H9 (cell line): Measurements from ENCODE around the gene CCDC92B. TPM values are rescaled to one million over a fixed set of nuclear protein-coding genes. Genes with fewer than 3 reads are reported as not detected.

Experiments
- DNase-seq: peaks from one replicate; pipeline ENCODE4 v3.0.0-alpha.2; 2017
- H2AFZ ChIP-seq: one replicate; pipeline ENCODE4 v1.6.1; 2013; ENCODE audit warnings: mild to moderate bottlenecking, low read length, control low read depth, moderate library complexity
- H2AK5ac ChIP-seq: 2 replicates; pipeline ENCODE4 v1.6.1; 2013; ENCODE audit warnings: low read length, control low read depth, mixed read lengths; ENCODE audit not compliant: insufficient read length
- H2BK120ac ChIP-seq: one replicate; pipeline ENCODE4 v1.6.1; 2013; ENCODE audit warnings: low read depth, mild to moderate bottlenecking, low read length, control low read depth, inconsistent platforms; ENCODE audit not compliant: poor library complexity, severe bottlenecking
- H2BK12ac ChIP-seq: 2 replicates; pipeline ENCODE4 v1.6.1; 2013; ENCODE audit warnings: low read length, control low read depth, mixed read lengths, low read depth; ENCODE audit not compliant: insufficient read length
- H2BK15ac ChIP-seq: 2 replicates; pipeline ENCODE4 v1.6.1; 2013; ENCODE audit warnings: low read depth, low read length, control low read depth
- H2BK20ac ChIP-seq: one replicate; pipeline ENCODE4 v1.6.1; 2013; ENCODE audit warnings: low read depth, mild to moderate bottlenecking, low read length, control low read depth, inconsistent platforms; ENCODE audit not compliant: poor library complexity, severe bottlenecking
- H2BK5ac ChIP-seq: 2 replicates; pipeline ENCODE4 v1.6.1; 2013; ENCODE audit warnings: low read length, control low read depth, mixed read lengths; ENCODE audit not compliant: insufficient read length
- H3K14ac ChIP-seq: 2 replicates; pipeline ENCODE4 v1.6.1; 2013; ENCODE audit warnings: low read length, control low read depth; ENCODE audit not compliant: insufficient read depth
- H3K18ac ChIP-seq: 2 replicates; pipeline ENCODE4 v1.6.1; 2013; ENCODE audit warnings: low read depth, mild to moderate bottlenecking, mixed read lengths, low read length, control low read depth; ENCODE audit not compliant: insufficient read length
- H3K23ac ChIP-seq: 2 replicates; pipeline ENCODE4 v1.6.1; 2013; ENCODE audit warnings: low read length, control low read depth, mixed read lengths, low read depth; ENCODE audit not compliant: insufficient read length
- H3K23me2 ChIP-seq: 2 replicates; pipeline ENCODE4 v1.6.1; 2013; ENCODE audit warnings: low read depth, mild to moderate bottlenecking, mixed read lengths, low read length, control low read depth; ENCODE audit not compliant: insufficient read length, poor library complexity, severe bottlenecking
- H3K27ac ChIP-seq: 2 replicates; pipeline ENCODE4 v1.5.1; 2013; ENCODE audit warnings: low read length, control low read depth, mixed read lengths, low read depth; ENCODE audit not compliant: insufficient read length
- H3K27me3 ChIP-seq: 2 replicates; pipeline ENCODE4 v1.6.1; 2013; ENCODE audit warnings: low read length, control low read depth, inconsistent platforms; ENCODE audit not compliant: insufficient read depth
- H3K4ac ChIP-seq: 2 replicates; pipeline ENCODE4 v1.6.1; 2013; ENCODE audit warnings: low read depth, mild to moderate bottlenecking, control low read depth, inconsistent platforms, low read length, moderate library complexity
- H3K4me1 ChIP-seq: 2 replicates; pipeline ENCODE4 v1.6.1; 2013; ENCODE audit warnings: low read length, control low read depth, inconsistent platforms; ENCODE audit not compliant: insufficient read depth
- H3K4me2 ChIP-seq: 2 replicates; pipeline ENCODE4 v1.6.1; 2013; ENCODE audit warnings: low read length, control low read depth, mixed read lengths; ENCODE audit not compliant: insufficient read length, insufficient read depth
- H3K56ac ChIP-seq: 2 replicates; pipeline ENCODE4 v1.6.1; 2013; ENCODE audit warnings: low read depth, mild to moderate bottlenecking, mixed read lengths, low read length, control low read depth; ENCODE audit not compliant: insufficient read length
- H3K79me1 ChIP-seq: 2 replicates; pipeline ENCODE4 v1.6.1; 2013; ENCODE audit warnings: low read depth, mild to moderate bottlenecking, moderate library complexity, low read length, control low read depth, inconsistent platforms; ENCODE audit not compliant: insufficient read depth, poor library complexity, severe bottlenecking
- H3K79me2 ChIP-seq: 2 replicates; pipeline ENCODE4 v1.6.1; 2013; ENCODE audit warnings: low read length, control low read depth, inconsistent platforms; ENCODE audit not compliant: insufficient read depth
- H3K9ac ChIP-seq: 2 replicates; pipeline ENCODE4 v1.6.1; 2013; ENCODE audit warnings: low read length, control low read depth, mixed read lengths; ENCODE audit not compliant: insufficient read length; ENCODE audit errors: extremely low read depth
- H3K9me3 ChIP-seq: one replicate; pipeline ENCODE4 v1.6.1; 2013; ENCODE audit warnings: low read depth, low read length, inconsistent platforms; ENCODE audit not compliant: control insufficient read depth
- H3T11ph ChIP-seq: one replicate; pipeline ENCODE4 v1.6.1; 2013; ENCODE audit warnings: mild to moderate bottlenecking, low read length, control low read depth, inconsistent platforms
- H4K20me1 ChIP-seq: one replicate; pipeline ENCODE4 v1.6.1; 2013; ENCODE audit not compliant: control insufficient read depth, insufficient read length, insufficient read depth
- H4K5ac ChIP-seq: 2 replicates; pipeline ENCODE4 v1.6.1; 2013; ENCODE audit warnings: low read depth, mild to moderate bottlenecking, mixed read lengths, low read length, control low read depth; ENCODE audit not compliant: insufficient read length
- H4K8ac ChIP-seq: replicated peaks from 2 replicates; pipeline ENCODE4 v1.6.1; 2013; ENCODE audit warnings: low read length, control low read depth, mixed read lengths, low read depth; ENCODE audit not compliant: insufficient read length
- H4K91ac ChIP-seq: 2 replicates; pipeline ENCODE4 v1.6.1; 2013; ENCODE audit warnings: low read depth, mild to moderate bottlenecking, moderate library complexity, mixed read lengths, low read length, control low read depth; ENCODE audit not compliant: insufficient read length
- H3K27ac Mint-ChIP-seq, 3 experiments: 2 replicates in 2 of 3; 3 replicates in 1 of 3; pipeline ENCODE4 v1.8.0; 2020 to 2021; ENCODE audit warnings: mixed read lengths in 3 of 3, mild to moderate bottlenecking in 1 of 3, moderate library complexity in 1 of 3
- H3K27me3 Mint-ChIP-seq: 2 replicates; pipeline ENCODE4 v1.8.0; 2021; ENCODE audit warnings: low read depth, mild to moderate bottlenecking, moderate library complexity, mixed read lengths
- H3K36me3 Mint-ChIP-seq, 3 experiments: 2 replicates in 2 of 3; 3 replicates in 1 of 3; pipeline ENCODE4 v1.8.0; 2020 to 2021; ENCODE audit warnings: low read depth in 3 of 3, mixed read lengths in 3 of 3; ENCODE audit not compliant: insufficient read depth in 1 of 3
- H3K4me1 Mint-ChIP-seq, 2 experiments: 2 replicates each; pipeline ENCODE4 v1.8.0; 2020; ENCODE audit warnings: mixed read lengths in 2 of 2
- H3K4me3 Mint-ChIP-seq, 2 experiments: 2 replicates in 1 of 2; 3 replicates in 1 of 2; pipeline ENCODE4 v1.8.0; 2020 to 2021; ENCODE audit warnings: mild to moderate bottlenecking in 2 of 2, mixed read lengths in 2 of 2, moderate library complexity in 1 of 2
- H3K9me3 Mint-ChIP-seq, 2 experiments: 2 replicates in 1 of 2; 3 replicates in 1 of 2; pipeline ENCODE4 v1.8.0; 2020; ENCODE audit warnings: mild to moderate bottlenecking in 2 of 2, mixed read lengths in 2 of 2, moderate library complexity in 1 of 2
- WGBS: extraction: QIAGEN DNeasy Blood & Tissue Kit; methylation state at CpG from one replicate; pipeline ENCODE4 v1.1.7; 2013; ENCODE audit warnings: missing lambda C conversion rate, low lambda C conversion rate, mixed read lengths; ENCODE audit not compliant: insufficient read length; ENCODE audit errors: extremely low coverage; 5-methylcytosine and 5-hydroxymethylcytosine counted together
- total RNA-seq: library from RNA; stranded (reverse); gene quantifications from 2 replicates; pipeline ENCODE4 v1.2.1, GENCODE V29; 2021
- TF ChIP-seq, protein P1 (sequence below): fragments of 200-600 bp; sonication (generic); conservative IDR thresholded peaks from 3 replicates; pipeline ENCODE4 v1.8.0; 2021; ENCODE audit warnings: antibody characterized with exemption, mild to moderate bottlenecking

The CCDC92B gene
- total RNA-seq, 1 experiment from 2014 or later, result 8.0 TPM

- no peak overlapping the region for H2BK12ac ChIP-seq
- H3K9ac ChIP-seq, result no peak overlapping the region
- H3K27me3 Mint-ChIP-seq, result no peaks in the 10 kb centered on the region
- no peak for DNase-seq
- H2BK120ac ChIP-seq, result no peak overlapping the region
- H3K79me2 ChIP-seq, result no peaks in the 10 kb centered on the region
- H3K27me3 ChIP-seq, result no peaks in the 10 kb centered on the region
- no peak overlapping the region for H3K27ac ChIP-seq
- WGBS, result no CpG with 5 or more reads among the region's 11 CpGs
- H3K14ac ChIP-seq, result no peak overlapping the region
- H3K23me2 ChIP-seq, result no peaks in the 10 kb centered on the region
- no peak overlapping the region for H3K4me2 ChIP-seq
- no peak overlapping the region for H3K56ac ChIP-seq
- H3K4me1 ChIP-seq, result no peaks in the 10 kb centered on the region
- no peaks in the 10 kb centered on the region for H3K9me3 ChIP-seq
- H2BK15ac ChIP-seq, result no peak overlapping the region
- no peak overlapping the region for H3K4me3 Mint-ChIP-seq
- peaks cover 19 to 27% of the 10 kb centered on the region in 2 experiments for H3K4me1 Mint-ChIP-seq
- no peaks in the 10 kb centered on the region for H3K9me3 Mint-ChIP-seq
- H4K5ac ChIP-seq, result no peak overlapping the region
- no peak overlapping the region for H3T11ph ChIP-seq
- H3K18ac ChIP-seq, result no peak overlapping the region
- H4K20me1 ChIP-seq, result peaks cover 5% of the 10 kb centered on the region
- no peak overlapping the region for H3K23ac ChIP-seq
- TF ChIP-seq, protein P1, sequence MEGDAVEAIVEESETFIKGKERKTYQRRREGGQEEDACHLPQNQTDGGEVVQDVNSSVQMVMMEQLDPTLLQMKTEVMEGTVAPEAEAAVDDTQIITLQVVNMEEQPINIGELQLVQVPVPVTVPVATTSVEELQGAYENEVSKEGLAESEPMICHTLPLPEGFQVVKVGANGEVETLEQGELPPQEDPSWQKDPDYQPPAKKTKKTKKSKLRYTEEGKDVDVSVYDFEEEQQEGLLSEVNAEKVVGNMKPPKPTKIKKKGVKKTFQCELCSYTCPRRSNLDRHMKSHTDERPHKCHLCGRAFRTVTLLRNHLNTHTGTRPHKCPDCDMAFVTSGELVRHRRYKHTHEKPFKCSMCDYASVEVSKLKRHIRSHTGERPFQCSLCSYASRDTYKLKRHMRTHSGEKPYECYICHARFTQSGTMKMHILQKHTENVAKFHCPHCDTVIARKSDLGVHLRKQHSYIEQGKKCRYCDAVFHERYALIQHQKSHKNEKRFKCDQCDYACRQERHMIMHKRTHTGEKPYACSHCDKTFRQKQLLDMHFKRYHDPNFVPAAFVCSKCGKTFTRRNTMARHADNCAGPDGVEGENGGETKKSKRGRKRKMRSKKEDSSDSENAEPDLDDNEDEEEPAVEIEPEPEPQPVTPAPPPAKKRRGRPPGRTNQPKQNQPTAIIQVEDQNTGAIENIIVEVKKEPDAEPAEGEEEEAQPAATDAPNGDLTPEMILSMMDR, result no peak
- H3K79me1 ChIP-seq, result no peaks in the 10 kb centered on the region
- no peaks in the 10 kb centered on the region; a peak in 1 of 7 replicates for H3K36me3 Mint-ChIP-seq
- no peak overlapping the region for H3K27ac Mint-ChIP-seq
- H2AFZ ChIP-seq, result no peak overlapping the region
- H2BK5ac ChIP-seq, result no peak overlapping the region
- H4K8ac ChIP-seq, result no peak overlapping the region
- no peak overlapping the region for H3K4ac ChIP-seq
- H2AK5ac ChIP-seq, result no peak overlapping the region
- H2BK20ac ChIP-seq, result no peak overlapping the region
- no peak overlapping the region for H4K91ac ChIP-seq
Observed at GRCh38 chr17:2798188-2798587, 48.7 kb upstream of the CCDC92B start.
